T-helper 1 cell treated with Interleukin-12 subunit alpha and Interleukin-12 subunit beta and Interleukin-4 antibody, amounts not matched to agents 30 ng/mL and 1 ng/mL, for 36 hours (primary cell): Measurements from ENCODE around the gene NXPH3. TPM values are rescaled to one million over a fixed set of nuclear protein-coding genes. Genes with fewer than 3 reads are reported as not detected.
"Not testable (repeated sequence)": the region's sequence is repeated elsewhere in the genome, so short reads cannot be mapped to it uniquely, and the experiment has no call there.

Source experiments
- intact Hi-C: fragments of 100-400 bp; cut with micrococcal nuclease; formaldehyde crosslinking; loops from one replicate; pipeline ENCODE4 v1.15.1; 2024
- total RNA-seq: library from RNA; stranded (reverse); gene quantifications from 2 replicates; pipeline ENCODE4 v1.2.3, GENCODE V29; 2022

Gene NXPH3
- not detected in 2 replicates for total RNA-seq

- intact Hi-C loops: loop anchor here (1.0 kb wide), 1 partner anchor 120 kb away; no protein-coding TSS in a partner anchor
These were observed at the start of gene NXPH3 for GRCh38 chr17:49575679-49576087. TSS of gene NXPH3 (plus strand) at chr17:49575871. CDS start at chr17:49576220, 349 bp downstream.

GRCh38 chr17:49527927-49528651 lies 47.6 kb upstream of the NXPH3 start:
- intact Hi-C loops: no loop called here

GRCh38 chr17:49528966-49529365 lies 46.7 kb upstream of the NXPH3 start:
- intact Hi-C loops: no loop called here

- intact Hi-C loops: no loop called here
These were observed 45.6 kb upstream of the NXPH3 start for GRCh38 chr17:49530118-49530517.

GRCh38 chr17:49543860-49544259 lies 31.8 kb upstream of the NXPH3 start:
- intact Hi-C loops: no loop called here

- intact Hi-C loops: no loop called here
These were observed 30.5 kb upstream of the NXPH3 start for GRCh38 chr17:49545007-49545660.

- intact Hi-C loops: no loop called here
These were observed 29.7 kb upstream of the NXPH3 start for GRCh38 chr17:49545806-49546545.

- intact Hi-C loops: no loop called here
These were observed 28.8 kb upstream of the NXPH3 start for GRCh38 chr17:49546546-49547535.

- intact Hi-C loops: no loop called here
These were observed 28.1 kb upstream of the NXPH3 start for GRCh38 chr17:49547566-49547965.

- intact Hi-C loops: no loop called here
These were observed 27.6 kb upstream of the NXPH3 start for GRCh38 chr17:49548051-49548505.

GRCh38 chr17:49548506-49549310 lies 27.0 kb upstream of the NXPH3 start:
- intact Hi-C loops: no loop called here

GRCh38 chr17:49549311-49549605 lies 26.4 kb upstream of the NXPH3 start:
- intact Hi-C loops: no loop called here

GRCh38 chr17:49549691-49550678 lies 25.7 kb upstream of the NXPH3 start:
- intact Hi-C loops: no loop called here

- intact Hi-C loops: not testable (repeated sequence)
These were observed 24.9 kb upstream of the NXPH3 start for GRCh38 chr17:49550764-49551163.

GRCh38 chr17:49551221-49552069 lies 24.2 kb upstream of the NXPH3 start:
- intact Hi-C loops: no loop called here

- intact Hi-C loops: no loop called here
These were observed 23.5 kb upstream of the NXPH3 start for GRCh38 chr17:49552070-49552751.

GRCh38 chr17:49553676-49554335 lies 21.9 kb upstream of the NXPH3 start:
- intact Hi-C loops: no loop called here
